Activated CD4-positive, alpha-beta T cell treated with anti-CD3 and anti-CD28 coated beads, Interleukin-2, Interleukin-6, amounts not matched to agents 100 ng/mL and 50 ng/mL, durations not matched to agents 16 hours and 8 hours (primary cell): ENCODE measurements around the gene TPST1.

Experiments used
- DNase-seq: peaks from one replicate; pipeline ENCODE4 v3.0.0-alpha.2; 2020

The TPST1 gene

DNA sequence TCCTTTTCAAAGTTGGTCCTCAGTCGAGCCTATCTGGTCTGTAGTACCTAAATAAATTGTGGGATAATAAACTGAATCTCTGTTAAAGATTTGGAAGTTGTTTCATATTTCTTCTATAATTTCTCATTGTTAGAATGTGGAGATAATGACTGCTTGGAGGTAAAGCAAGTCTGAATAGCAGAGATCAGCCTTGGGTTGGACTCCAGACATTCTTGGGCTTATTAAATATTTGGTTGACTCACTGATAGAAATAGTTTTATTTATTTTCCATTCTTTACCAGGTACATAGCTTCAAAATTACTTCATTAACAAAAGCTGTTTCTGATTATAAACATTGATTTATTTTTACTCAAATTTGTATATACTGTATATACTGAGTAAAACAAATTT, 34.3 kb downstream of the TPST1 start:
- DNase-seq = no peak

DNA sequence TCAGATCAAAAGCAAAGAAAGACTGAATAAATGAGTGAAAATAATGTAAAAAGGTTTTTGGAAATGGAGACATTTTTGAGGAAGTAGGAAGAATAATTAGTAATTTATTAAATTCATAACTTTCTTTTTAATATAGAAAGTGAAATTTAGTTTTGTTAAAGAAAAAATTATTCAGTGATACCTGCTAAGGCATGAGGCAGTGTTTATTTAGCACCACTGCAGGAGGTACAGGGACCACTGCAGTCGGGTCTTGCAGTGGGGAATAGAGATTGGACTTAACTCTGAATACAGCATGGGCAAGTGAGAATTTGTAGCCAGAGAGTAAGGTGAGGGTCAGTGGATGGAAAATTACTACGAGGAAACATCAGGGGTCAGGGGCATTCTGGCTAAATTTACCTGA, 39.9 kb downstream of the TPST1 start:
- DNase-seq = no peak

- no peak for DNase-seq
Measured at GRCh38 chr7:66246554-66247171, 41.5 kb downstream of the TPST1 start.

- DNase-seq = no peak
Measured at GRCh38 chr7:66247380-66248078, 42.4 kb downstream of the TPST1 start.

DNA sequence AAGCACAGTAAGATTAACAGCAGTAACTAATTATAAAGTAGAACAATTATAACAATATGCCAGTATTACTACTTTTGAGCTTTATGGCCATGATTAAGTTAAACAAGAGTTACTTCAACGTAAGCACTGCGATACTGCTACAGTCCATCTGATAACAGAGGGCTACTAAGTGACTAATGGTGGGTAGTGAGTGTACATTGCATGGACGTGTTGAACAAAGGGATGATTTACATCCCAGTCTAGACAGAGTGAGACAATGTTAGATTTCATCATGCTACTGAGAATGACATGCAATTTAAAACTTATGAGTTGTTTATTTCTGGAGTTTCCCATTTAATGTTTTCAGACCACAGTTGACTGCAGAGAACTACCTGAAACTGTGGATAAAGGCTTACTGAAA, 45.6 kb downstream of the TPST1 start:
- no peak for DNase-seq

GRCh38 chr7:66255534-66256100, 50.5 kb downstream of the TPST1 start:
- DNase-seq = no peak

- no peak for DNase-seq
Measured at GRCh38 chr7:66256281-66256680, 51.1 kb downstream of the TPST1 start.

GRCh38 chr7:66257481-66257880, 52.3 kb downstream of the TPST1 start:
- DNase-seq = no peak

DNA sequence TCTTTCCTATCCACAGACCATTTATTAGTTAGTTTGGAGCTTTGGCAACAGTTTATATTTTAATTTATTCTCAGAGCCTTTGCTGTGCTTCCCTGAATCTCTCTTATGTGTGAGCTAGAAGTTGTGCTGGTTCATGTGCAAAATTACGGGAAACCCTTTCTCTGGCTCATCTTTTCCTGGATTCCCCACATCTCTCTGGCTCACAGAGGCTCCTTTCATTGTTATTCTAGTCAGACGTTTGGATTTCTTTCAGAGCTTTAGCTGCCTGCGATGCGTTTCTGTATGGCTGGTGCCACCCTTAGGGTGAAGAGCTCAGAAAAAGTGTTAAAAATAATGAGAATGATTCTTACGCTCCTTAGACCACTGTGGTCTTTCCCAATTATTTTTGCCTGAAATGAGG, 53.3 kb downstream of the TPST1 start:
- DNase-seq = no peak

GRCh38 chr7:66261941-66262340, 56.8 kb downstream of the TPST1 start:
- no peak for DNase-seq

- no peak for DNase-seq
Measured at GRCh38 chr7:66263936-66264335, 58.8 kb downstream of the TPST1 start.

DNA sequence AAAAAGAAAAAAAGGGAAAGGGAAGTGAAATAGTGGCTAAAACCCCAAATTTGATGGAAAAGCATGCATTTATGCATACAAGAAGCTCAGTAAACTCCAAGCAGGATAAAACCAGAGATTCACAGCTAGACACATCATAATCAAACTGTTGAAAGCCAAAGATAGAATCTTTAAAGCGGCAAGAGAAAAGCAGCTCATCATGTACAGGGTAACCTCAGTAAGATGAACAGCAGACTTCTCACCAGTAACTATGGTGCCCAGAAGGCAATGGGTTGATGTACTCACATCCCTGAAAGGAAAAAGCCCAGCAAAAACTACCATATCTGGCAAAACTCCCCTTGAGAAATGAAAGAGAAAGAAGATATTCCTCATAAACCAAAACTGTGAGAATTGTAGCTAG, 60.4 kb downstream of the TPST1 start:
- no peak for DNase-seq

DNA sequence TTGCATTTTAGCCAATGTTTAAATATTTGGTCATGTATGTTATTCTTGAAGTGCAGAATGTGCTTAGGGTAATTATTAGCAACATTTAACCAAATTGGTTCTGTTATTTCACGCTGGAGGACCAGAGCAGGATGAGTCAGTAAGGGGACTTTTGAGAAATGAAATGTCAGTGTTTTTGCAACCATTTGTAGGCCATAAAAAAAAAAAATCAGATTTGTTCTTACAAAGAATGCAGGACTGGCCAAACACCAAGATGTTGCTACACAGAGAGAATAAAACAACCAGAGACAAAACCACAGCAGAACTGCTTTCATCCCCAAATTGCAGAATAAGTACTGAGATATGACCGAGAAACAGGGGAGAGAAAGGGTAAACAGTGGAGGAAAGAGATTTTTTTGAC, 62.1 kb downstream of the TPST1 start:
- no peak for DNase-seq

- no peak for DNase-seq
Measured at GRCh38 chr7:66269978-66270377, 64.8 kb downstream of the TPST1 start.

DNA sequence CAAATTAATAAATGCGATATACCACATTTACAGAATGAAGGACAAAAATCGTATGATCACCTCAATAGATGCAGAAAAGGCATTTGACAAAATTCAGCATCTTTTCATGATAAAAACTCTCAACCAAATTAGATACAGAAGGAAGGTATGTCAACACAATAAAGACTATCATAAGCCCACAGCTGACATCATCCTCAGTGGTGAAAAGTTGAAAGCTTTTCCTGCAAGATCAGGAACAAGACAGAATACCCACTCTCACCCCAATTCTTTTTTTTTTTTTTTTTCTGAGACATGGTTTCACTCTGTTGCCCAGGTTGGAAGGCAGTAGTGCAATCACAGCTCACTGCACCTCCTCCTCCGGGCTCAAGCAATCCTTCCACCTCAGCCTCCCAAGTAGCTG, 67.2 kb downstream of the TPST1 start:
- DNase-seq = no peak

DNA sequence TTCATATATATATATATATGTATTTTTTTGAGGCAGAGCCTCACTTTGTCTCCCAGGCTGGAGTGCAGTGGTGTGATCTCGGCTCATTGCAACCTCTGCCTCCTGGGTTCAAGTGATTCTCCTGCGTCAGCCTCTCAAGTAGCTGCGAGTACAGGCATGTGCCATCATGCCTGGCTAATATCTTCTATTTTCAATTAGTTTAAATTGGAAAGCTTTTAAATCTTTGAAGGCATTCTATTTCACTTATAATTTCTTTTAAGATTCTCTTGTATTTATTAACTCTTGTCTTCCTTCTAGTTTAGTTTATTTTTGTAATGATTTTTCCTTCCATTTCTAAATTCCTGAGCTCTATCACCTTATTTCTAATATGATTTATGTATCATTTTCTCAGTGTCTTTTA, 71.2 kb downstream of the TPST1 start:
- DNase-seq = no peak

- DNase-seq = no peak
Measured at GRCh38 chr7:66277492-66277891, 72.4 kb downstream of the TPST1 start.

DNA sequence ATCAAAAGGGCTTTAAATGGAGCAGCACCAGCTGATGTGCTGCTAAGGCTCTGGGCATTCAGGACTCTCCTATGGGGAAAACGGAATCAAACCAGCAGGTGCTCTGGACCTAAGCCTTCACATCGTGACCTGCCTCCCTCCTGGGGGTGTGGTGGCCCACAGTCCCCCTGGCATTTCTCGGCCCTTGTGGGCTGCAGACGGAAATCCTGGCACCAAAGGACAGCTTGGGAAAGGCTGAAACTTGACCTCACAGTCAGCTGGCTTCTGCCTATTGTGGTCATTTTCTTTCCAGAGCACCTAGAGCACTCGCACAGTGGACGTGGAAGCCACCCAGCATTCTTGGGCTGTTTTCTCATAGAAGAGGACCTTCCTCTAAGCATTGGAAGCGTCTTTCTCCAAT, 74.8 kb downstream of the TPST1 start:
- DNase-seq = no peak

DNA sequence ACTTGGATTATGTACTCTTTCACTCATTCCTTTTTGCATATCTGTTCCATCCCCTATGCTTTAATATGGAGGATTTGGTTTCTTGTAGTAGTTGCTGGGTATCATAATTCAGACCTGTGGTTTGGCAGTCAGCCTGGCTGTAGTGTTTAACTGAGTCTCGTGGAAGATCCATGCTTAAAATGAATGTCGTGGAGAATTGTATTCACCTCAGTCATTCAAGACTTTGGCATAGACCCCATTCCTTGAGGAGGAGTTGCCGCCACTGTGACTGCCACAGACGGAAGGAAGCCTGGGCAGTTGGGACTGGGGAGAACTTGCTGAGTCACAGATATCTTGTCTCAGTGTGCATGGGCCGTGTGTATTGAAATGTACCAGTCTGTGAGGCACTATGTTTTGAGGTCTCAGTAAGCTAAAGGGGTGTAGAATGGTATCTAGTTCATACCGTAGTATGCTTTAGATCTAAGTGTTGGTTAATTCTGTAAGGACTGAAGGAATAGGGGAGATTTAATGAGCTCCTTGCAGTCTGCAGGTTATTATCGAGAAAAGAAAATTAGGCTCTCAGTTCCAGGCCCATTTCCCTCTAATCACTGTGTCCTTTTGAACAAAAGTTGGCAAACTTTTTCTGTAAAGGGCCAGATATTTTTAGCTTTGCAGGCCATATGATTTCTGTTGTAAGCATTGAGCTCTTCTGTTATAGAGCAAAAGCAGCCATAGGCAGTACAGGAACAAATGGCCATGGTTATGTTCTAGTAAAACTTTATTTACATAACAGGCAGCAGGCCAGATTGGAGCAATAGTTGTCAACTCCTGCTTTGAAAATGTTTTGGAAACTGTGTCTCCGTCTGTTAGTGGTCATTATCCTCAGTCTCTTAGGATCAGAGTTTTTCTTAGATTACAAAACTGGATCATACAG, 76.8 kb downstream of the TPST1 start:
- DNase-seq = no peak

DNA sequence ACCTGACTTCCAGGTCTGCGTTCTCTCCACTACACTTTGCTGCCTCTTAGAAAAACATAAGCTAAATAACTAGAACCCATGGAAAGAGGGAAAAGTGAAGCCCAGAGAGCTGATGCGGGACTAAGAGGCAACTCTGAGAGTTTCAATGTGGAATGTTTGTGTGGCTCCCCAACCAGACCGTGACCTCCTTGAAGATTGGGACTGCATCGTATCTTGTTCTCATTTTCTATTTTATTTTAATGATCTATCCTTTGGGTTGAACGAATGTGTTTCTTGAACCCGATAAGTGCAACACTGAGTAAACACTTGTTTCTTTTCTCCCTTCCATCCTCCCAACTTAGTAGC, 77.4 kb downstream of the TPST1 start:
- no peak for DNase-seq

- DNase-seq = no peak
Measured at GRCh38 chr7:66283003-66283920, 78.1 kb downstream of the TPST1 start.

DNA sequence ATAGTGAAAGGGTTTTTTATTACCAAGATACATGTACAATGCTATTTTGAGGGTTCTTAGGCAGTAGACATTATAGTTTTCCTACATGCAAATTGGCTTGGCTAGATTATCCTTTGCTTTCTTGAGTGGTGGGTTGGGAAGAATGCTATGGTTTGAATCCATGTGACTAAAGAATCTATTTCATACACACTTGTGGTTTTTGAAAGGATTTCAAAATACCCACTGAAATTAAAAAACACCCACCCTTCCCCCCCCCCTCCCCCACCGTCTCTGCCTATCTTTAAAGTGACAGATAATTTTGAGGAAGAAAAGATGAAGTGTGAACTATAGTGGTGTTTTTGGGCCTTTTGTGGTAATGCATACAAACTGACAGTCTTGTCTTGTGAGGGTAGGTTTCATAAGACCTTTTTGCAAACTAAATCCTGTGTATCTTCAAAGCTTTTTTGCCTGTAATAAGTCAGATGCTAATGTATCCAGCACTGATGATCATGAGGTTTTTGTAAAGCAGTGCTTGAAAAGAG, 90.9 kb downstream of the TPST1 start:
- DNase-seq = no peak
